HEK293T (cell line): ENCODE results near the gene CTNNBIP1.

Source experiments
- ARNT ChIP-seq: fragments of 450-650 bp; IDR thresholded peaks from 2 replicates; pipeline ENCODE4 v1.6.1; 2017; ENCODE audit warnings: mild to moderate bottlenecking
- FOXA1 ChIP-seq: fragments of 450-650 bp; IDR thresholded peaks from 2 replicates; pipeline ENCODE4 v1.6.1; 2016; ENCODE audit warnings: mild to moderate bottlenecking
- HDGF ChIP-seq: fragments of 450-650 bp; IDR thresholded peaks from 2 replicates; pipeline ENCODE4 v1.6.1; 2017; ENCODE audit warnings: antibody characterized with exemption, borderline replicate concordance
- L3MBTL2 ChIP-seq: fragments of 450-650 bp; conservative IDR thresholded peaks from 2 replicates; pipeline ENCODE4 v1.6.1; 2016; ENCODE audit warnings: mild to moderate bottlenecking
- NFRKB ChIP-seq: fragments of 450-650 bp; IDR thresholded peaks from 2 replicates; pipeline ENCODE4 v1.6.1; 2016; ENCODE audit warnings: mild to moderate bottlenecking, moderate library complexity
- SP1 ChIP-seq: fragments of 450-650 bp; IDR thresholded peaks from 2 replicates; pipeline ENCODE4 v1.6.1; 2017

- TF ChIP-seq FOXA1 (no peak), SP1 (no peak), L3MBTL2 (no peak), ARNT (no peak), HDGF (no peak), NFRKB (no peak)
Measured at GRCh38 chr1:9823943-9824701, 85.9 kb downstream of the CTNNBIP1 start, which contains the start of gene CLSTN1.
